ENCODE results near the gene LIM2. TPM values are rescaled to one million over a fixed set of nuclear protein-coding genes. Genes with fewer than 3 reads are reported as not detected.

The LIM2 gene
- total and polyA plus RNA-seq, 5 donors = not detected

DNA sequence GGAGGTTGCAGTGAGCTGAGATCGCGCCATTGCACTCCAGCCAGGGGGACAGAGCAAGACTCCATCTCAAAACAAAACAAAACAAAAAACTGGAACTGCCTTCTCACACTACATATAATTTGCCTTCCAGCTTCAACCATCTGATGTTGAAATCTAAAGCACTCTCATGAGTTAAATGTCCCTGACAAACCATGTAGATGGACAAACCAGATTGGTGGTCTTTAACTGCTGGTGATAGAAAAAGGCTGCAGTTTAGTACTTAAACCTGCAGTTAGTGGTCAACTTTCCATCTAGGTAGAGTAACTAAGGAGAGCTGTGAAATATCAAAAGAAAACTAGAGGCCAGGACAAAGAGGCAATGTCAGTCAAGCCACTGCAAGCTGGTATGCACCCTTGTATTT is 8.4 kb upstream of the LIM2 start:
- Histone ChIP-seq H3K27me3 (ENCODE audit: control insufficient read depth, insufficient read depth) (no peaks in the 10 kb centered on the region), H3K27ac (ENCODE audit: low read length) (no peak overlapping the region), H3K9me3 (ENCODE audit: control insufficient read depth, low read length) (no peaks in the 10 kb centered on the region), H3K4me3 (ENCODE audit: low read length) (no peak overlapping the region), H3K4me1 (ENCODE audit: control insufficient read depth, insufficient read depth, low read length) (no peaks in the 10 kb centered on the region)
- DNase-seq (no peak), ATAC-seq (no peak)
- WGBS = 95% methylated on average over 2 of the region's 2 CpGs
- intact Hi-C loops (cut with DNase I) = loop anchor here in 1 of 4 donors (10.0 kb wide), 1 partner anchor 61 kb away; no protein-coding TSS in a partner anchor

DNA sequence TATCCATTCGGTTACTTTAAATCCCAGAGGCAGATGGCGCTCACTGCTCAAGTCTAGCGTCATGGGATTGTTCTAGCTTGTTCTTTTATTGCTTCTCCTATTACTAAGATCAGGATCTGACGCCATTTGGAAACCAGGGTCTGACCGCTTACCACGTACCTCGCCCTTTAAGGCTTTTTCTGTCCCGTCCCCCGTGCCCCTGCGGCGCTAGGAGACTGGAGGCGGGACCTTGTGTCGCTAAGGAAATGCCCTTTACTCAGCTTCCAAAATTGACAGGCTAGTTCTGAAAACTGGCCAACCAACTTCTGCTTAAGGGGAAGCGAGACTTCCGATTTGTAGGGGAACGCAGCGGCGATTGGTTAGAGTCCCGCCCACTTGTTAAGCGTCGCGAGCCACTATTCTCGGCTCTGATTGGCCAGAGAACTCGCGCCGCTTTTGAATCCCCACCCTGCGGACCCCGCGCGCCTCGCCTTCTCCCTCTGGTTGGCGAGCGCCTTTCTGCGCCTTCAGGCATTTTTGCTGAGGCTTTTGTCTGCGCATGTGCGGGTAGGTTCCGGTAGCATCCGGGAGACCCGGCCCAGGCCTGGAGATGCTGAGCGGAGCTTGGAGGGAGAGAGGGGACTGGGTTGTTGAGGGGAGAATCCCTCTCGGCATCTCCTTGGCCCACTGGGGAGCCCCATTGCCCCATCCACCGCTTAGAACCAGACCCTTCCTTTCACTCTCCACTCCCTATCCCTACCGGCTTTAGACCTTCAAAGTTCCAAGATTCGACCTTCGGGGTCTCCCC is 6.5 kb upstream of the LIM2 start:
- intact Hi-C loops (cut with DNase I) = loop anchor here in 1 of 4 donors (10.0 kb wide), 1 partner anchor 59 kb away; no protein-coding TSS in a partner anchor
- peak overlapping the region; percentile 55 for H3K27ac ChIP-seq (ENCODE audit: low read length)

DNA sequence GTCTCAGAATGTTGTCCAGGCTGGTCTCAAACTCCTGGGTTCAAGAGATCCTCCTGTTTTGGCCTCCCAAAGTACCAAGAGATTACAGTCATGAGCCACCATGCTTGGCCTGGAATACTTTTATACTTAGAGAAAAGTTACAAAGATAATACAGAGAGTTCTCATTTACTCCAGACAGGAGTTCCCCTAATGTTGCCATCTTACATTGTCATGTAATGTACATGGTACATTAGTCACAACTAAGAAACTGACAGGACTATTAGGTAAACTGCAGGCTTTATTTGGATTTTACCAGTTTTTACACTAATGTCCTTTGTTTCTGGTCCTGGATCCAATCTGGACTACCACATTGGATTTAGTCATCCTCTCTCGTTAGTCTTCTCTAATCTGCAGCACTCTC is 4.9 kb upstream of the LIM2 start:
- WGBS = 69% methylated on average over 1 of the region's 1 CpG
- ATAC-seq (no peak), DNase-seq (no peak)
- Histone ChIP-seq H3K9me3 (ENCODE audit: control insufficient read depth, low read length) (no peaks in the 10 kb centered on the region), H3K4me1 (ENCODE audit: control insufficient read depth, insufficient read depth, low read length) (no peaks in the 10 kb centered on the region), H3K27me3 (ENCODE audit: control insufficient read depth, insufficient read depth) (no peaks in the 10 kb centered on the region), H3K27ac (ENCODE audit: low read length) (no peak overlapping the region), H3K4me3 (ENCODE audit: low read length) (no peak overlapping the region)
- intact Hi-C loops (cut with DNase I) = loop anchor here in 1 of 4 donors (10.0 kb wide), 1 partner anchor 58 kb away; no protein-coding TSS in a partner anchor

More for the DNA sequence above, 6.5 kb upstream of the LIM2 start:
- no peaks in the 10 kb centered on the region for H3K4me1 ChIP-seq (ENCODE audit: control insufficient read depth, insufficient read depth, low read length)
- H3K27me3 ChIP-seq (ENCODE audit: control insufficient read depth, insufficient read depth) = no peaks in the 10 kb centered on the region
- H3K9me3 ChIP-seq (ENCODE audit: control insufficient read depth, low read length) = no peaks in the 10 kb centered on the region
- H3K4me3 ChIP-seq (ENCODE audit: low read length) = peak overlapping the region; percentile 36
- peak; percentile 97 to 98 for ATAC-seq
- 1% methylated on average over 45 of the region's 45 CpGs for WGBS
- DNase-seq = peak; percentile 94 to 96 (median 95)

DNA sequence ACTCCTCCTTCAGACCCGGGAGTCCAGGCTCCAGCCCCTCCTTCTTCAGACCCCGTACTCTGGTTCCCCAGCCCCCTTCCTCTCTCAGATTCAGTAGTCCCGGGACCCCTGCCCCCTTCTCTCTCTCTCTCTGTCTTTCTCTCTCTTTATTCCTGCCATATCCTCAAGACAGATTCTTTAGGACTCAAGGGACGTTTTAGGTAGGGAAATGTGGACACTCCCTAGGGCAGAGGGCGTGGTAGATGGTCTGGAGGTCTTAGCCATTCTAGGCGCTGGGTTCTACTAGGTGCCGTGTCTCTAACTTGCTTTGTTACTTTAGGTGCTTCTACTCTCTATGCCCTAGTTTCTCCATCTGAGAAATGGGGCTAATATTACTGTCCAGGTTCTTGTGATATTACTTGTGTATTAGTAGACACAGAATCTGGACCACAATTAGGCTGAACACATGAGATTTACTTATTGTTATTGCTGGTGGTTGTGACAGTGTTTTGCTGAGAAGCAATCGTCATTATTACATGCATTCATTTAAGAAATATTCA is 3.4 kb upstream of the LIM2 start:
- H3K27ac ChIP-seq (ENCODE audit: low read length) = no peak overlapping the region
- intact Hi-C loops (cut with DNase I) = loop anchor here in 1 of 4 donors (10.0 kb wide), 1 partner anchor 56 kb away; no protein-coding TSS in a partner anchor
- ATAC-seq (no peak), DNase-seq (no peak)
- H3K4me3 ChIP-seq (ENCODE audit: low read length) = no peak overlapping the region
- H3K4me1 ChIP-seq (ENCODE audit: control insufficient read depth, insufficient read depth, low read length) = no peaks in the 10 kb centered on the region
- H3K27me3 ChIP-seq (ENCODE audit: control insufficient read depth, insufficient read depth) = no peaks in the 10 kb centered on the region
- no peaks in the 10 kb centered on the region for H3K9me3 ChIP-seq (ENCODE audit: control insufficient read depth, low read length)
- 61% methylated on average over 8 of the region's 8 CpGs for WGBS

DNA sequence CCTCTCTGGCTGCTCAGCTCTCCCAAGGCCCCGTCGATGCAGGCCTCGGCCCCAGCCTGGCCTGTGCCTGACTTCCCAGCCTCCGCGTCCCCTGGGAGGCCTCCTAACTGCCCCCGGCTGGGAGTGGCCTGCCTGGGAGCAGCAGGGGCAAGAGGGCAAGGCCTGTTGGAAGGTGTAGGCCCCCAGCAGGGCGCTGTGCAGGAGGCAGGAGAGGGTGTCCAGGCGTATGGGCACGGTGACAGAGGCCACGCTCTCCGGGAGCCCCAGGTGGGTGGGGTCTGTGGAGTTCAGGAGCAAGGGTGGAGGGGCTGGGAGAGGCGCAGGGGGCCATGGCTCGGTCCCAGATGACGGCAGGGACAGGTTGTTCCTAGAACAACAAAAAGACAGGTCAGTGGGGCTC is 1.4 kb upstream of the LIM2 start:
- 81% methylated on average over 14 of the region's 14 CpGs for WGBS
- no peak overlapping the region for H3K27ac ChIP-seq (ENCODE audit: low read length)
- H3K4me1 ChIP-seq (ENCODE audit: control insufficient read depth, insufficient read depth, low read length) = no peaks in the 10 kb centered on the region
- DNase-seq (no peak), ATAC-seq (no peak)
- no peaks in the 10 kb centered on the region for H3K9me3 ChIP-seq (ENCODE audit: control insufficient read depth, low read length)
- no peak overlapping the region for H3K4me3 ChIP-seq (ENCODE audit: low read length)
- intact Hi-C loops (cut with DNase I) = no loop called here
- H3K27me3 ChIP-seq (ENCODE audit: control insufficient read depth, insufficient read depth) = no peaks in the 10 kb centered on the region

DNA sequence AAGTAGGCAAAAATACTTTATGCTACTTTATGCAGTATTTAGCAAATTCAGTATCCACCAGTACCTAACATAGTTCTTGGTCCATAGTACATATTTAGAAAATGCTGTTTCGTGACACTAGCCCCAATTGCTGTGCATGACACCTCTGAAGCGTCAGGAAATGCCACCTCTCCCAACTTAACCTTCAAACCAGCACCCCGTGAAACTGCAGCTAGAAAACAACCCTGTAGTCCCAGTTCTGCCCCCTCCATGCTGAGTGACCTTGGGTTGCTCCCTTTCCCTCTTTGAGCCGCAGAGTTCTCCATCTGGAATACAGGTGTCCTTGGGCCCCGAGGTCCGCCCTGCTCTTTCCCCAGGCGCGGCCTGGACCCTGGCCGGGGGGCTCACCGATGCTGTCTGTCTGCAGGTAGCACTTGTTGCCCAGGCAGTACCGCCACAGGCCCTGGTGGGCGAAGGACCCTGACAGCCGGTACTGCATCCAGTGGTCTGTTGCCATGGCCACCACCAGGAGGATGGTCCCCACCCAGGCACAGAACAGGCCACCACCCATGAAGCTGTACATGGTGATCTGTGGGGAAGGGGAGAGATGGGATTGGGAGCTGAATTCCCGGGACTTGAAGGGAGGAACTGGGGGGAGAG is 773 bp downstream of the LIM2 start:
- whole genome bisulfite sequencing = 88% methylated on average over 14 of the region's 14 CpGs
- Histone ChIP-seq H3K27me3 (ENCODE audit: control insufficient read depth, insufficient read depth) (no peaks in the 10 kb centered on the region), H3K9me3 (ENCODE audit: control insufficient read depth, low read length) (no peaks in the 10 kb centered on the region), H3K4me1 (ENCODE audit: control insufficient read depth, insufficient read depth, low read length) (no peaks in the 10 kb centered on the region), H3K27ac (ENCODE audit: low read length) (no peak overlapping the region), H3K4me3 (ENCODE audit: low read length) (no peak overlapping the region)
- ATAC-seq (no peak), DNase-seq (no peak)
- intact Hi-C loops (cut with DNase I) = no loop called here

DNA sequence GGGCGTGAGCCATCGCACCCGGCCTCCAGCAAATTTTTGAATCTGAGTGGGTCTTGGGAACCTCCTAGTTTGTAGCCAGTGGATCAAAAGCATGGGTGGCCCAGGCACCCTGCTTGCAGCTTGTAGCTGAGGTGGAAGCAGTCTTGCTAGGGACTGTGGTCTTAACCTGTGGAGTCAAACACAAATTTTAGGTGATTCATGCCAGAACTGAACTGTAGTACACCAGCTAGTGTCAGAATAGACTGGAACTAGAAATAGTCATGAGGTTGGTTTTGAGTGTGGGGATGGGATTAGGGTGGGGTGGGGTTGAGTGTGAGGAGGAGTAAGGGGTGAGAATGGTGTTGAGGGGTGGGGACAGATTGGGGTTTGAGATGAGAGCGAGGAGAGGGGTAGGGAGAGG is 5.8 kb downstream of the LIM2 start:
- intact Hi-C loops (cut with DNase I) = no loop called here
- no peak for DNase-seq
- H3K27ac ChIP-seq (ENCODE audit: low read length) = no peak overlapping the region
- H3K9me3 ChIP-seq (ENCODE audit: control insufficient read depth, low read length) = no peaks in the 10 kb centered on the region
- no peaks in the 10 kb centered on the region for H3K4me1 ChIP-seq (ENCODE audit: control insufficient read depth, insufficient read depth, low read length)
- H3K27me3 ChIP-seq (ENCODE audit: control insufficient read depth, insufficient read depth) = no peaks in the 10 kb centered on the region
- H3K4me3 ChIP-seq (ENCODE audit: low read length) = no peak overlapping the region
- no peak for ATAC-seq
- WGBS = 96% methylated on average over 4 of the region's 4 CpGs

DNA sequence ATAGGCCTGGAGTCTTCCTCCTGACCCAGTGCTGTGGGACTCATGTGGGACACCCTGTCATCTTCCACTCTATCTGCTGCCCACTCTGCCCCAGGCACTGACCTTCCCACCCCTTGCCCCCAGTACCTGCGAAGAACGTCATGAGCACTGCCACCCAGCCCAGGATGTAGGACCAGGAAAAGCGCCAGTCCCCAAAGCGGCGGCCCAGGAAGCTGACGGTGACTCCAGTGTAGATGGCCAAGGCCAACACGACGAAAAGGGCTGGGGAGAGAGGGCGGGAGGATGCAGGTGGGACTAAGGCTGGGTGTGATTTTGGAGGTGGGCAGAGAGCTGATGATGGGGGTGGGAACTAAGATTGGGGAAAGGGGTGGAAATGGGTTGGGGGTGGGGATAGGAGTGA is 7.4 kb downstream of the LIM2 start:
- intact Hi-C loops (cut with DNase I) = no loop called here
- H3K9me3 ChIP-seq (ENCODE audit: control insufficient read depth, low read length) = no peaks in the 10 kb centered on the region
- WGBS = 87% methylated on average over 9 of the region's 9 CpGs
- ATAC-seq (no peak), DNase-seq (no peak)
- no peak overlapping the region for H3K27ac ChIP-seq (ENCODE audit: low read length)
- H3K4me1 ChIP-seq (ENCODE audit: control insufficient read depth, insufficient read depth, low read length) = no peaks in the 10 kb centered on the region
- no peak overlapping the region for H3K4me3 ChIP-seq (ENCODE audit: low read length)
- H3K27me3 ChIP-seq (ENCODE audit: control insufficient read depth, insufficient read depth) = no peaks in the 10 kb centered on the region

DNA sequence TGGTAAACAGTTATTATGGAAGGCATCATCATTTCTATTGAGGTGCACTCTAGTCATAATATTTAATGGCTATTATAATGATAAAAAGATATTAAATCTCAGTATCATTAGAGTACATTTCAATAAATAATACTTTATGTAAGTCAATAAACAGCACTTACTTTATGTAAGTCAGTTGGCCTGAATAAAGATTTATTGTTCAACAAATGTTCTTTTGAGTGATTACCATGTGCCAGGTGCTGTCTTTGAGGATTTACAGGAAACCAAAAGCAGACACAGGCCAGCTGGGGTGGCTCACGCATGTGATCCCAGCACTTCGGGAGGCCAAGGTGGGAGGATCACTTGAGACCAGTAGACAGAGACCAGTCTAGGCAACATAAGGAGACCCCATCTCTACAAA is 10.4 kb downstream of the LIM2 start:
- WGBS = 80% methylated on average over 2 of the region's 2 CpGs
- no peak overlapping the region for H3K27ac ChIP-seq (ENCODE audit: low read length)
- H3K4me3 ChIP-seq (ENCODE audit: low read length) = no peak overlapping the region
- ATAC-seq (no peak), DNase-seq (no peak)
- intact Hi-C loops (cut with DNase I) = no loop called here
- no peaks in the 10 kb centered on the region for H3K9me3 ChIP-seq (ENCODE audit: control insufficient read depth, low read length)
- H3K4me1 ChIP-seq (ENCODE audit: control insufficient read depth, insufficient read depth, low read length) = no peaks in the 10 kb centered on the region
- H3K27me3 ChIP-seq (ENCODE audit: control insufficient read depth, insufficient read depth) = no peaks in the 10 kb centered on the region

DNA sequence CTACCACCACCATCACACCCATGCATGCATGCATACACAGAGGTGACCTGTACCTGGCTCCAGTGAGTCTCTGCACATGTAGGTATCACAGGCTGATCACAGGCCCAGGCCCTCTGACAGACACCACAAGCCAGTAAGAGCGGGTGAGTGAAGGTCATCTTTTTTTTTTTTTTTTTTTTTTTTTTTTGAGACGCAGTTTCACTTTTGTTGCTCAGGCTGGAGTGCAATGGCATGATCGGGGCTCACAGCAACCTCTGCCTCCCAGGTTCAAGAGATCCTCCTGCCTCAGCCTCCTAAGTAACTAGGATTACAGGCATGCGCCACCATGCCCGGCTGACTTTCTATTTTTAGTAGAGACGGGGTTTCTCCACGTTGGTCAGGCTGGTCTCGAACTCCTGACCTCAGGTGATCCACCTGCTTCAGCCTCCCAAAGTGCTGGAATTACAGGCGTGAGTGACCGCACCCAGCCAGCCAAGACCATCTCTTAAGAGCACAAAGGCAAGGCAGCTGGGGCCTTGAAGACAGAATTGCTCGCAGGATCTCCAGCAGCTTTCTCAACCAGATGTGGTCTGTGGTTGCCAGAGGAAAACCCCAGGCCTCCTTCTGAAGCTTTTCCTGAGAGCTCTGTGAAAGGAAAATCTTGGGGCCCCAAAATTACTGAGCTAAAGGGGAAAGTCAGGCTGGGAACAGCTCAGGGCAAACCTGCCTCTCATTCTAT is 12.1 kb downstream of the LIM2 start:
- intact Hi-C loops (cut with DNase I) = no loop called here
- no peaks in the 10 kb centered on the region for H3K4me1 ChIP-seq (ENCODE audit: control insufficient read depth, insufficient read depth, low read length)
- no peak for DNase-seq
- WGBS = 75% methylated on average over 11 of the region's 11 CpGs
- H3K9me3 ChIP-seq (ENCODE audit: control insufficient read depth, low read length) = no peaks in the 10 kb centered on the region
- ATAC-seq = no peak
- no peak overlapping the region for H3K27ac ChIP-seq (ENCODE audit: low read length)
- no peak overlapping the region for H3K4me3 ChIP-seq (ENCODE audit: low read length)
- no peaks in the 10 kb centered on the region for H3K27me3 ChIP-seq (ENCODE audit: control insufficient read depth, insufficient read depth)

Data from right cardiac atrium (tissue), 5 donors.